Body of pancreas (tissue), 4 donors: Measurements from ENCODE around the gene BOLA3. TPM values are rescaled to one million over a fixed set of nuclear protein-coding genes. Genes with fewer than 3 reads are reported as not detected.

Source experiments
- ATAC-seq: fragments of 150-250 bp; one replicate; pipeline ENCODE4 v1.9.1; 2016
- DNase-seq, 4 donors: peaks; one replicate each; pipeline ENCODE4 v3.0.0-alpha.2; 2019
- H3K27ac ChIP-seq, 4 donors: fragments of 200-600 bp; sonication (generic); 1 replicate in 3 of 4; 2 replicates in 1 of 4; pipeline versions ENCODE4 v1.5.1 to v1.6.1; 2016 to 2019; ENCODE audit warnings: mild to moderate bottlenecking in 1 of 4, mixed read lengths in 1 of 4, moderate library complexity in 1 of 4
- H3K27me3 ChIP-seq, 2 donors: fragments of 200-600 bp; sonication (generic); one replicate each; pipeline ENCODE4 v1.6.0; 2016; ENCODE audit warnings: mild to moderate bottlenecking in 1 of 2
- H3K36me3 ChIP-seq, 2 donors: fragments of 200-600 bp; sonication (generic); replicated peaks in 1 of 2; 2 replicates each; pipeline ENCODE4 v1.5.1; 2016; ENCODE audit warnings: low read depth in 2 of 2; ENCODE audit not compliant: insufficient read depth in 1 of 2
- H3K4me1 ChIP-seq: fragments of 200-600 bp; sonication (generic); one replicate; pipeline ENCODE4 v1.6.0; 2016
- H3K4me3 ChIP-seq, 2 donors: fragments of 200-600 bp; sonication (generic); 1 replicate in 1 of 2; 2 replicates in 1 of 2; pipeline ENCODE4 v1.5.1; 2016 to 2019
- H3K9me3 ChIP-seq, 3 donors: fragments of 200-600 bp; sonication (generic); 1 replicate in 2 of 3; 2 replicates in 1 of 3; pipeline ENCODE4 v1.5.1; 2016
- CTCF ChIP-seq, 7 experiments: fragments of 450-650 bp in 4 of 7; fragments of 200-600 bp in 3 of 7; sonication (generic) in 3 of 7; IDR thresholded peaks; one replicate each; pipeline ENCODE4 v1.5.1; 2016 to 2019; ENCODE audit warnings: antibody characterized with exemption in 7 of 7
- POLR2A ChIP-seq, 3 donors: fragments of 450-650 bp; IDR thresholded peaks; one replicate each; pipeline ENCODE4 v1.6.1; 2016; ENCODE audit warnings: antibody characterized with exemption in 3 of 3, mild to moderate bottlenecking in 2 of 3
- WGBS, 2 donors: methylation state at CpG; one replicate each; pipeline ENCODE4 v1.1.5; 2017; 5-methylcytosine and 5-hydroxymethylcytosine counted together
- intact Hi-C: fragments of 100-400 bp; cut with DNase I; formaldehyde crosslinking; loops from one replicate; pipeline ENCODE4 v1.15.1; 2023
- total RNA-seq, 2 donors: library from RNA; depleted of rRNA; stranded (reverse); fragments of >200 nt; gene quantifications; one replicate each; pipeline ENCODE4 v1.1.0, GENCODE V29; 2016

Gene BOLA3, protein sequence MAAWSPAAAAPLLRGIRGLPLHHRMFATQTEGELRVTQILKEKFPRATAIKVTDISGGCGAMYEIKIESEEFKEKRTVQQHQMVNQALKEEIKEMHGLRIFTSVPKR
- 10 to 100 TPM; 17.1 to 41.5 TPM for total RNA-seq

- peaks cover 0 to under 1% of the 10 kb centered on the region in 2 donors for H3K36me3 ChIP-seq
- no peaks in the 10 kb centered on the region for H3K9me3 ChIP-seq
- H3K27me3 ChIP-seq, result no peaks in the 10 kb centered on the region
- WGBS, 2 donors, result 2 to 3% methylated on average over 22 to 50 of the region's 67 CpGs
- DNase-seq (peak; percentile 88 to 93 (median 88)), ATAC-seq (peak; percentile 98)
- H3K27ac ChIP-seq, result peak within 1 kb of the TSS; percentile 5 to 76 (median 56)
- TF ChIP-seq CTCF (IDR thresholded peaks at IDR 0.05), result peak; percentile 39 to 86 (median 70)
- TF ChIP-seq POLR2A (IDR thresholded peaks at IDR 0.05), result peak; percentile 32 to 59 (median 57)
- peak within 1 kb of the TSS; percentile 24 to 88 for H3K4me3 ChIP-seq
- intact Hi-C loops, result loop anchor here (10.0 kb wide), 1 partner anchor 323 kb away; the partner anchor contains the start of gene STAMBP
- H3K4me1 ChIP-seq, result peaks cover 26% of the 10 kb centered on the region
These were observed at the start of gene BOLA3 for GRCh38 chr2:74147727-74148456. Gene BOLA3 (minus strand): TSS chr2:74147912. CDS start chr2:74147874, 38 bp downstream.

GRCh38 chr2:74197049-74197448, 49.3 kb upstream of the BOLA3 start:
- Histone ChIP-seq H3K4me1 (peaks cover 37% of the 10 kb centered on the region), H3K9me3 (no peaks in the 10 kb centered on the region), H3K27ac (no peak overlapping the region), H3K4me3 (no peak overlapping the region), H3K27me3 (no peaks in the 10 kb centered on the region), H3K36me3 (no peaks in the 10 kb centered on the region)
- WGBS, 2 donors, result 58 to 59% methylated on average over 4 of the region's 4 CpGs
- no peak for DNase-seq
- intact Hi-C loops, result no loop called here
- TF ChIP-seq POLR2A (IDR thresholded peaks at IDR 0.05) (no peak), CTCF (IDR thresholded peaks at IDR 0.05) (no peak)
- ATAC-seq, result no peak

DNA sequence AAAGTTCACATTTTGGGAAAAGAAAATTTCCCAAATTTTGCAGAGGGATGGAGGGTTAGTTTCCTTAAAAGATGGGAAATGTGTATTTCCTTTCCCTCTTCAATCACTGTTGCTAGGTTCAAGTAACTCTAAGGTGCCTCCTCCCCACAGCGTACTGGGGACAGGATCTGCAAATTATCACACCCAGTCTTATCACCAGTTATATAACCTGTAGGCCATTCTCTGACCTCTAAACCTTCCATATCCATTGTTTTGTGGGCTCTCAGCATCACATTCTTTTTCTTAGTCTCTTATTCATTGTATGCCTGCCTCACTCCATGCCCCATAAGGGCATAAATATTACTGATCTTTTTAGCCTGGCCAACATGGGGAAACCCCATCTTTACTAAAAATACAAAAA, 47.1 kb upstream of the BOLA3 start:
- no peak for TF ChIP-seq CTCF (IDR thresholded peaks at IDR 0.05)
- no peak for TF ChIP-seq POLR2A (IDR thresholded peaks at IDR 0.05)
- Histone ChIP-seq H3K27ac (no peak overlapping the region), H3K27me3 (no peaks in the 10 kb centered on the region), H3K4me3 (no peak overlapping the region), H3K4me1 (peaks cover 27% of the 10 kb centered on the region), H3K36me3 (no peaks in the 10 kb centered on the region), H3K9me3 (no peaks in the 10 kb centered on the region)
- WGBS, 2 donors, result 70 to 95% methylated on average over 1 of the region's 1 CpG
- DNase-seq (no peak), ATAC-seq (no peak)
- intact Hi-C loops, result no loop called here

- Histone ChIP-seq H3K4me3 (no peak overlapping the region), H3K9me3 (no peaks in the 10 kb centered on the region), H3K36me3 (no peaks in the 10 kb centered on the region), H3K27me3 (no peaks in the 10 kb centered on the region), H3K4me1 (peaks cover 19% of the 10 kb centered on the region), H3K27ac (peak overlapping the region in 2 of 4 donors; percentile 21 to 56)
- peak; percentile 31 to 62 (median 54) for DNase-seq
- TF ChIP-seq POLR2A (IDR thresholded peaks at IDR 0.05) (no peak), CTCF (IDR thresholded peaks at IDR 0.05) (no peak)
- 50 to 65% methylated on average over 6 of the region's 6 CpGs for WGBS, 2 donors
- ATAC-seq, result no peak
- intact Hi-C loops, result no loop called here
These were observed 44.1 kb upstream of the BOLA3 start for GRCh38 chr2:74191596-74192380.
